A549 (cell line): ENCODE data around the gene CCDC152.

ENCODE experiments used
- CBX8 ChIP-seq: fragments of 200-600 bp; sonication (generic); IDR thresholded peaks from 2 replicates; pipeline ENCODE4 v1.6.1; 2016
- HOXA7 ChIP-seq: fragments of 250-450 bp; sonication (Bioruptor Pico); IDR thresholded peaks from 2 replicates; pipeline ENCODE4 v1.5.0; 2020; ENCODE audit warnings: mild to moderate bottlenecking, moderate library complexity
- HOXB5 ChIP-seq: fragments of 250-450 bp; sonication (Bioruptor Pico); IDR thresholded peaks from 2 replicates; pipeline ENCODE4 v1.5.0; 2020; ENCODE audit warnings: mild to moderate bottlenecking, moderate library complexity
- JUN ChIP-seq, 2 experiments: fragments of >200 bp; sonication (Bioruptor Twin); formaldehyde crosslinking; IDR thresholded peaks; 2 replicates in 1 of 2; 3 replicates in 1 of 2; pipeline ENCODE4 v1.6.1; 2016 to 2017
- MAFK ChIP-seq: fragments of 450-650 bp; IDR thresholded peaks from 2 replicates; pipeline ENCODE4 v1.6.1; 2014; ENCODE audit not compliant: partially characterized antibody
- NR3C1 ChIP-seq: fragments of >200 bp; sonication (Bioruptor Twin); formaldehyde crosslinking; IDR thresholded peaks from 3 replicates; pipeline ENCODE4 v1.6.1; 2017
- POLR2A ChIP-seq: IDR thresholded peaks from 2 replicates; pipeline ENCODE4 v1.6.1; 2012; ENCODE audit warnings: mild to moderate bottlenecking, low read length
- RAD21 ChIP-seq, 2 experiments: fragments of >200 bp in 1 of 2; sonication (Bioruptor Twin) in 1 of 2; formaldehyde crosslinking in 1 of 2; IDR thresholded peaks in 1 of 2; conservative IDR thresholded peaks in 1 of 2; 2 replicates in 1 of 2; 3 replicates in 1 of 2; pipeline ENCODE4 v1.6.1; 2012 to 2018; ENCODE audit warnings: inconsistent platforms in 1 of 2
- RARB ChIP-seq: fragments of 250-450 bp; sonication (Bioruptor Pico); IDR thresholded peaks from 2 replicates; pipeline ENCODE4 v1.8.0; 2021; ENCODE audit warnings: mild to moderate bottlenecking, moderate library complexity
- RCOR1 ChIP-seq: fragments of 150-350 bp; IDR thresholded peaks from 2 replicates; pipeline ENCODE4 v1.6.1; 2014; ENCODE audit warnings: antibody characterized with exemption, low read length, low read depth
- TFCP2L1 ChIP-seq: fragments of 250-450 bp; sonication (Bioruptor Pico); IDR thresholded peaks from 2 replicates; pipeline ENCODE4 v1.5.0; 2021; ENCODE audit warnings: mild to moderate bottlenecking
- TP53 ChIP-seq: fragments of 250-450 bp; sonication (Bioruptor Pico); IDR thresholded peaks from 2 replicates; pipeline ENCODE4 v1.5.0; 2021; ENCODE audit warnings: mild to moderate bottlenecking, moderate library complexity
- TF ChIP-seq, protein P1 (sequence below): fragments of >200 bp; sonication (Bioruptor Twin); formaldehyde crosslinking; IDR thresholded peaks from 3 replicates; pipeline ENCODE4 v1.5.1; 2016
- TF ChIP-seq, protein P2 (sequence below): fragments of 450-650 bp; IDR thresholded peaks from 2 replicates; pipeline ENCODE4 v1.6.1; 2014; ENCODE audit warnings: antibody characterized with exemption

DNA sequence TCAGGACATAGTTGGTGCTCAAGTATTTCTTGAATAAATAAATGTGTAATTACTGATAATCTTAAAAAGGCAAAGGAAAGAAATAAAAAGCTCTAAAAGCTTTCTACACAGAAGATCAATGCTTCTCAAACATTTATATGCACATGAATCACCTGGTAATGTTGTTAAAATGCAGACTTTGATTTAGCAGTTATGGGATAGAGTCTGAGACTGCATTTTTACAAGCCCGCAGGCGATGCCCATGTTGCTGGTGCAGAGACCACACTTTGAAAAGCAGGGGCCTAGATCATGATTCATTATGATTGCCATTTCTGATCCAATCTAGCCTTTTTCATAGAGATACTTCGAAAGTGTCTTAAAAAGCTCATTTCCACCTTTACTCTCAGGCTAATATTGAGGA lies 3.5 kb upstream of the CCDC152 start:
- TF ChIP-seq POLR2A = no peak
- no peak for TF ChIP-seq CBX8
- TF ChIP-seq, protein P1, sequence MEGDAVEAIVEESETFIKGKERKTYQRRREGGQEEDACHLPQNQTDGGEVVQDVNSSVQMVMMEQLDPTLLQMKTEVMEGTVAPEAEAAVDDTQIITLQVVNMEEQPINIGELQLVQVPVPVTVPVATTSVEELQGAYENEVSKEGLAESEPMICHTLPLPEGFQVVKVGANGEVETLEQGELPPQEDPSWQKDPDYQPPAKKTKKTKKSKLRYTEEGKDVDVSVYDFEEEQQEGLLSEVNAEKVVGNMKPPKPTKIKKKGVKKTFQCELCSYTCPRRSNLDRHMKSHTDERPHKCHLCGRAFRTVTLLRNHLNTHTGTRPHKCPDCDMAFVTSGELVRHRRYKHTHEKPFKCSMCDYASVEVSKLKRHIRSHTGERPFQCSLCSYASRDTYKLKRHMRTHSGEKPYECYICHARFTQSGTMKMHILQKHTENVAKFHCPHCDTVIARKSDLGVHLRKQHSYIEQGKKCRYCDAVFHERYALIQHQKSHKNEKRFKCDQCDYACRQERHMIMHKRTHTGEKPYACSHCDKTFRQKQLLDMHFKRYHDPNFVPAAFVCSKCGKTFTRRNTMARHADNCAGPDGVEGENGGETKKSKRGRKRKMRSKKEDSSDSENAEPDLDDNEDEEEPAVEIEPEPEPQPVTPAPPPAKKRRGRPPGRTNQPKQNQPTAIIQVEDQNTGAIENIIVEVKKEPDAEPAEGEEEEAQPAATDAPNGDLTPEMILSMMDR = no peak
- TF ChIP-seq NR3C1 = no peak
- TF ChIP-seq HOXB5 (CRISPR knock-in tag) = no peak
- no peak for TF ChIP-seq RCOR1
- TF ChIP-seq MAFK = no peak
- TF ChIP-seq TP53 (CRISPR knock-in tag) = no peak
- no peak for TF ChIP-seq JUN (IDR thresholded peaks at IDR 0.05)
- TF ChIP-seq TFCP2L1 = no peak
- TF ChIP-seq, protein P2, sequence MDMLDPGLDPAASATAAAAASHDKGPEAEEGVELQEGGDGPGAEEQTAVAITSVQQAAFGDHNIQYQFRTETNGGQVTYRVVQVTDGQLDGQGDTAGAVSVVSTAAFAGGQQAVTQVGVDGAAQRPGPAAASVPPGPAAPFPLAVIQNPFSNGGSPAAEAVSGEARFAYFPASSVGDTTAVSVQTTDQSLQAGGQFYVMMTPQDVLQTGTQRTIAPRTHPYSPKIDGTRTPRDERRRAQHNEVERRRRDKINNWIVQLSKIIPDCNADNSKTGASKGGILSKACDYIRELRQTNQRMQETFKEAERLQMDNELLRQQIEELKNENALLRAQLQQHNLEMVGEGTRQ = no peak
- no peak for TF ChIP-seq HOXA7 (CRISPR knock-in tag)
- no peak for TF ChIP-seq RAD21 (conservative IDR thresholded peaks at IDR 0.05 in 1 of 2, IDR thresholded peaks at IDR 0.05 in 1 of 2)
- TF ChIP-seq RARB (CRISPR knock-in tag) = no peak
